CD4-positive, alpha-beta memory T cell (primary cell): ENCODE data around the gene ABCC3. TPM values are rescaled to one million over a fixed set of nuclear protein-coding genes. Genes with fewer than 3 reads are reported as not detected.
A peak's percentile ranks its signal among the peaks of the same experiment; 100 is the strongest.

Source experiments
- CTCF ChIA-PET: fragments of 350-600 bp; sonication (Branson Sonifier 250); formaldehyde crosslinking; loops from one replicate; lab custom pipeline; 2021; ENCODE audit warnings: inconsistent platforms; ENCODE audit not compliant: partially characterized antibody; lab: Charles Lee
- POLR2A ChIA-PET: fragments of 350-600 bp; sonication (Branson Sonifier 250); formaldehyde crosslinking; loops from one replicate; lab custom pipeline; 2021; ENCODE audit not compliant: partially characterized antibody; lab: Charles Lee
- DNase-seq, 5 donors: peaks; one replicate each; pipeline versions ENCODE4 v3.0.0 to v3.0.0-alpha.2; 2020 to 2022; ENCODE audit warnings: mixed read lengths in 1 of 5
- H3K27ac ChIP-seq: one replicate; pipeline ENCODE4 v1.7.0; 2013; ENCODE audit warnings: low read depth, low read length
- H3K27me3 ChIP-seq: 2 replicates; pipeline ENCODE4 v1.7.0; 2013; ENCODE audit warnings: mild to moderate bottlenecking, low read length, moderate library complexity; ENCODE audit not compliant: insufficient read depth
- H3K36me3 ChIP-seq: 2 replicates; pipeline ENCODE4 v1.7.0; 2013; ENCODE audit warnings: mild to moderate bottlenecking, low read length, moderate library complexity; ENCODE audit not compliant: insufficient read depth
- H3K4me1 ChIP-seq: 2 replicates; pipeline ENCODE4 v1.7.0; 2013; ENCODE audit warnings: mild to moderate bottlenecking, low read length, moderate library complexity; ENCODE audit not compliant: insufficient read depth
- H3K4me3 ChIP-seq, 2 donors: one replicate each; pipeline ENCODE4 v1.7.0; 2013; ENCODE audit warnings: low read length in 2 of 2, mild to moderate bottlenecking in 1 of 2
- H3K9me3 ChIP-seq, 2 donors: one replicate each; pipeline ENCODE4 v1.7.0; 2013; ENCODE audit warnings: low read length in 2 of 2, control low read depth in 1 of 2; ENCODE audit not compliant: control insufficient read depth in 1 of 2
- H3K27ac Mint-ChIP-seq, 7 donors: one replicate each; pipeline ENCODE4 v1.8.0; 2020 to 2021; ENCODE audit warnings: mixed read lengths in 7 of 7, mild to moderate bottlenecking in 6 of 7, inconsistent platforms in 3 of 7, moderate library complexity in 3 of 7
- H3K27me3 Mint-ChIP-seq, 2 donors: one replicate each; pipeline ENCODE4 v1.8.0; 2020 to 2021; ENCODE audit warnings: mixed read lengths in 2 of 2
- H3K36me3 Mint-ChIP-seq, 2 donors: one replicate each; pipeline ENCODE4 v1.8.0; 2020 to 2021; ENCODE audit warnings: mixed read lengths in 2 of 2, inconsistent platforms in 1 of 2, mild to moderate bottlenecking in 1 of 2
- H3K4me1 Mint-ChIP-seq, 4 donors: one replicate each; pipeline ENCODE4 v1.8.0; 2020 to 2021; ENCODE audit warnings: mixed read lengths in 4 of 4, mild to moderate bottlenecking in 1 of 4
- H3K4me3 Mint-ChIP-seq, 8 donors: one replicate each; pipeline ENCODE4 v1.8.0; 2020 to 2021; ENCODE audit warnings: mixed read lengths in 8 of 8, mild to moderate bottlenecking in 7 of 8, moderate library complexity in 6 of 8, inconsistent platforms in 3 of 8
- H3K9me3 Mint-ChIP-seq, 8 donors: one replicate each; pipeline ENCODE4 v1.8.0; 2020 to 2021; ENCODE audit warnings: mixed read lengths in 8 of 8, mild to moderate bottlenecking in 5 of 8, inconsistent platforms in 3 of 8, moderate library complexity in 1 of 8
- intact Hi-C: fragments of 100-400 bp; cut with micrococcal nuclease; formaldehyde crosslinking; loops from one replicate; pipeline ENCODE4 v1.15.1; 2023
- polyA plus RNA-seq, 2 donors: library from polyadenylated mRNA; unstranded; fragments of 300-500 nt; fragmentation: Illumina TruSeq; gene quantifications; one replicate each; pipeline ENCODE4 v1.2.3, GENCODE V29; 2021
- total RNA-seq, 2 experiments: library from RNA; stranded (reverse); gene quantifications; one replicate each; pipeline ENCODE4 v1.2.3, GENCODE V29; 2021

Gene ABCC3
- total and polyA plus RNA-seq, 4 experiments from 2014 or later = 0.86 to 1.6 TPM; not detected in 2

- CTCF ChIA-PET = interaction anchor here (1.3 kb wide), 1 partner anchor 20 kb away, joined by 4 read pairs; no protein-coding TSS in a partner anchor
- H3K4me3 ChIP-seq = no peak overlapping the region
- no peak overlapping the region for H3K27ac ChIP-seq
- Mint-ChIP-seq H3K4me3 (no peak overlapping the region), H3K36me3 (peaks cover 3 to 4% of the 10 kb centered on the region in 2 donors), H3K27ac (no peak overlapping the region), H3K27me3 (peaks cover 8 to 11% of the 10 kb centered on the region in 2 donors), H3K4me1 (no peaks in the 10 kb centered on the region), H3K9me3 (peaks cover 0 to 19% (median 8%) of the 10 kb centered on the region in 8 donors)
- H3K27me3 ChIP-seq = no peaks in the 10 kb centered on the region
- intact Hi-C loops = no loop called here
- H3K36me3 ChIP-seq = no peaks in the 10 kb centered on the region
- peaks cover 0 to 4% of the 10 kb centered on the region in 2 donors for H3K9me3 ChIP-seq
- no peak for DNase-seq
- H3K4me1 ChIP-seq = no peaks in the 10 kb centered on the region
- POLR2A ChIA-PET = interaction anchor here (0.6 kb wide), 1 partner anchor 13 kb away, joined by 3 read pairs; no protein-coding TSS in a partner anchor
These were observed 14.6 kb downstream of the ABCC3 start for GRCh38 chr17:50649042-50649908.

- Histone ChIP-seq H3K4me3 (no peak overlapping the region), H3K36me3 (no peaks in the 10 kb centered on the region), H3K27me3 (no peaks in the 10 kb centered on the region), H3K4me1 (no peaks in the 10 kb centered on the region), H3K9me3 (peaks cover 0 to 4% of the 10 kb centered on the region in 2 donors), H3K27ac (no peak overlapping the region)
- POLR2A ChIA-PET = no interaction called here
- intact Hi-C loops = no loop called here
- H3K4me3 Mint-ChIP-seq = no peak overlapping the region
- no peak for DNase-seq
- H3K27ac Mint-ChIP-seq = no peak overlapping the region
- no peaks in the 10 kb centered on the region for H3K4me1 Mint-ChIP-seq
- H3K36me3 Mint-ChIP-seq = peaks cover 3 to 4% of the 10 kb centered on the region in 2 donors
- H3K27me3 Mint-ChIP-seq = peaks cover 5 to 11% of the 10 kb centered on the region in 2 donors
- CTCF ChIA-PET = interaction anchor here (0.9 to 1.3 kb wide), 2 partner anchors 21 to 29 kb away, joined by 3 to 4 read pairs; no protein-coding TSS in a partner anchor
- H3K9me3 Mint-ChIP-seq = peaks cover 0 to 20% (median 8%) of the 10 kb centered on the region in 8 donors
These were observed 17.0 kb downstream of the ABCC3 start for GRCh38 chr17:50651661-50652060.

GRCh38 chr17:50653738-50654137 is 19.1 kb downstream of the ABCC3 start:
- Histone ChIP-seq H3K36me3 (no peaks in the 10 kb centered on the region), H3K27me3 (no peaks in the 10 kb centered on the region), H3K4me3 (no peak overlapping the region), H3K27ac (no peak overlapping the region), H3K4me1 (no peaks in the 10 kb centered on the region), H3K9me3 (peaks cover 0 to 4% of the 10 kb centered on the region in 2 donors)
- H3K27ac Mint-ChIP-seq = no peak overlapping the region
- H3K4me3 Mint-ChIP-seq = no peak overlapping the region
- ChIA-PET CTCF (interaction anchor here (0.7 kb wide), 1 partner anchor 123 kb away, joined by 3 read pairs; no protein-coding TSS in a partner anchor), POLR2A (no interaction called here)
- H3K4me1 Mint-ChIP-seq = no peaks in the 10 kb centered on the region
- H3K27me3 Mint-ChIP-seq = peaks cover 0 to 8% of the 10 kb centered on the region in 2 donors
- intact Hi-C loops = no loop called here
- H3K36me3 Mint-ChIP-seq = peaks cover 3 to 4% of the 10 kb centered on the region in 2 donors
- DNase-seq = no peak
- peaks cover 0 to 14% (median 8%) of the 10 kb centered on the region in 8 donors for H3K9me3 Mint-ChIP-seq

DNA sequence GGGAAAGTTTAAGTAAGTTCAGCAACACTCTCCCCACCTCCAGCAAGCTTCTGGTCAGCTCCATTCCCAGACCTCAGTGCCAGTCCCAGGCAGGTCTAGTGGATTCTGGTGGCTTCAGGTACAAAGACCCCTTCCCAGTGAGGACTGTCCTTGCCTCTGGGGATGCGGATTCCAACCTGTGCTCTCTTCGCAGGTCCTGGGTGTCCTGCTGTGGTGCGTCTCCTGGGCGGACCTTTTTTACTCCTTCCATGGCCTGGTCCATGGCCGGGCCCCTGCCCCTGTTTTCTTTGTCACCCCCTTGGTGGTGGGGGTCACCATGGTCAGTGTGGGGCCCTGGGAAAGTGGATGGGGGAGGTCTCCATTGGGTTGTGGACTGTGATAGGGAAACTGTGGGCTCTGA is 21.8 kb downstream of the ABCC3 start:
- intact Hi-C loops = no loop called here
- POLR2A ChIA-PET = no interaction called here
- no peak overlapping the region for H3K4me3 ChIP-seq
- H3K4me1 ChIP-seq = peaks cover 4% of the 10 kb centered on the region
- Mint-ChIP-seq H3K4me3 (no peak overlapping the region), H3K27ac (no peak overlapping the region), H3K4me1 (peaks cover 2 to 4% (median 3%) of the 10 kb centered on the region in 4 donors), H3K27me3 (peaks cover 0 to 6% of the 10 kb centered on the region in 2 donors), H3K36me3 (peaks cover 3 to 4% of the 10 kb centered on the region in 2 donors), H3K9me3 (peaks cover 0 to 14% (median 7%) of the 10 kb centered on the region in 8 donors)
- DNase-seq = no peak
- peaks cover 0 to 4% of the 10 kb centered on the region in 2 donors for H3K9me3 ChIP-seq
- CTCF ChIA-PET = no interaction called here
- H3K36me3 ChIP-seq = no peaks in the 10 kb centered on the region
- H3K27me3 ChIP-seq = no peaks in the 10 kb centered on the region
- H3K27ac ChIP-seq = no peak overlapping the region

DNA sequence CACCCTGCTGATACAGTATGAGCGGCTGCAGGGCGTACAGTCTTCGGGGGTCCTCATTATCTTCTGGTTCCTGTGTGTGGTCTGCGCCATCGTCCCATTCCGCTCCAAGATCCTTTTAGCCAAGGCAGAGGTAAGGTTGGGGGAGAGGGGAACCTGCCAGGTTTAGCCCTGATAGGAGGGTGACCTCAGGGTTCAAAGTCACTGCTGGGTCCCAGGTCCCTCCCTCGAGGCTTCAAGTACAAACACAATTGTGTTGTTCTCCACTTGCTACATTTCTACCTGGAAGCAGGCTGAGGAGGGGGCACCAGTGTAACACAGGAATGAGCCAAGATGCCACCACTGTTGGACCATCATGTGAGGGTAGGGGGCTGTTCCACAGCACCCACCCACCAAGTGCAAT is 22.4 kb downstream of the ABCC3 start:
- H3K4me1 Mint-ChIP-seq = peaks cover 7 to 9% (median 8%) of the 10 kb centered on the region in 4 donors
- intact Hi-C loops = no loop called here
- H3K27ac Mint-ChIP-seq = no peak overlapping the region
- CTCF ChIA-PET = no interaction called here
- H3K27me3 Mint-ChIP-seq = peaks cover 0 to 2% of the 10 kb centered on the region in 2 donors
- no peak overlapping the region for H3K4me3 ChIP-seq
- no peak overlapping the region for H3K4me3 Mint-ChIP-seq
- POLR2A ChIA-PET = no interaction called here
- H3K27me3 ChIP-seq = no peaks in the 10 kb centered on the region
- no peak overlapping the region for H3K27ac ChIP-seq
- peaks cover 0 to under 1% of the 10 kb centered on the region in 2 donors for H3K36me3 Mint-ChIP-seq
- H3K9me3 Mint-ChIP-seq = peaks cover 0 to 9% (median 4%) of the 10 kb centered on the region in 8 donors
- peaks cover 0 to 4% of the 10 kb centered on the region in 2 donors for H3K9me3 ChIP-seq
- peaks cover 6% of the 10 kb centered on the region for H3K4me1 ChIP-seq
- no peaks in the 10 kb centered on the region for H3K36me3 ChIP-seq
- DNase-seq = no peak

GRCh38 chr17:50657627-50658026 is 22.9 kb downstream of the ABCC3 start:
- ChIA-PET POLR2A (no interaction called here), CTCF (no interaction called here)
- H3K4me1 ChIP-seq = peaks cover 6% of the 10 kb centered on the region
- no peaks in the 10 kb centered on the region for H3K36me3 ChIP-seq
- H3K27ac ChIP-seq = no peak overlapping the region
- no peak for DNase-seq
- H3K27me3 ChIP-seq = no peaks in the 10 kb centered on the region
- peaks cover 0 to 2% of the 10 kb centered on the region in 2 donors for H3K9me3 ChIP-seq
- no peak overlapping the region for H3K4me3 ChIP-seq
- Mint-ChIP-seq H3K36me3 (no peaks in the 10 kb centered on the region), H3K27me3 (no peaks in the 10 kb centered on the region), H3K27ac (peak overlapping the region in 1 of 7 donors; percentile 53), H3K9me3 (peaks cover 0 to 6% (median under 1%) of the 10 kb centered on the region in 8 donors), H3K4me1 (peaks cover 7 to 9% (median 8%) of the 10 kb centered on the region in 4 donors), H3K4me3 (no peak overlapping the region)
- intact Hi-C loops = no loop called here

- POLR2A ChIA-PET = no interaction called here
- H3K9me3 Mint-ChIP-seq = peaks cover 0 to 3% (median 0%) of the 10 kb centered on the region in 8 donors
- peaks cover 7 to 9% (median 8%) of the 10 kb centered on the region in 4 donors for H3K4me1 Mint-ChIP-seq
- H3K36me3 Mint-ChIP-seq = no peaks in the 10 kb centered on the region
- H3K36me3 ChIP-seq = no peaks in the 10 kb centered on the region
- no peaks in the 10 kb centered on the region for H3K9me3 ChIP-seq
- H3K4me3 Mint-ChIP-seq = no peak overlapping the region
- no peaks in the 10 kb centered on the region for H3K27me3 ChIP-seq
- H3K27ac Mint-ChIP-seq = no peak overlapping the region
- no peak overlapping the region for H3K4me3 ChIP-seq
- no peak for DNase-seq
- H3K27ac ChIP-seq = no peak overlapping the region
- no peaks in the 10 kb centered on the region for H3K27me3 Mint-ChIP-seq
- intact Hi-C loops = no loop called here
- CTCF ChIA-PET = no interaction called here
- peaks cover 6% of the 10 kb centered on the region for H3K4me1 ChIP-seq
These were observed 23.9 kb downstream of the ABCC3 start for GRCh38 chr17:50658616-50659015.
